PC-9 (cell line): ENCODE data around the gene CLNK.

ENCODE experiments used
- CTCF ChIP-seq: fragments of 200-600 bp; sonication (generic); conservative IDR thresholded peaks from 2 replicates; pipeline ENCODE4 v1.6.1; 2017; ENCODE audit warnings: mixed run types, antibody characterized with exemption, mild to moderate bottlenecking, moderate library complexity
- EZH2 ChIP-seq: fragments of 200-600 bp; sonication (generic); IDR thresholded peaks from 2 replicates; pipeline ENCODE4 v1.8.0; 2017; ENCODE audit warnings: antibody characterized with exemption, low read depth

GRCh38 chr4:10666616-10667015 lies 18.0 kb downstream of the CLNK start:
- no peak for TF ChIP-seq CTCF
- TF ChIP-seq EZH2, result no peak
